Skeletal muscle tissue (tissue), 4 donors: ENCODE data around the gene KRTAP10-2. TPM values are rescaled to one million over a fixed set of nuclear protein-coding genes. Genes with fewer than 3 reads are reported as not detected.
"Not testable (repeated sequence)": the region's sequence is repeated elsewhere in the genome, so short reads cannot be mapped to it uniquely, and the experiment has no call there.

ENCODE experiments used
- H3K27ac ChIP-seq: one replicate; pipeline ENCODE4 v1.7.0; 2013; ENCODE audit warnings: mild to moderate bottlenecking, low read depth, low read length, inconsistent platforms
- H3K27me3 ChIP-seq, 3 donors: one replicate each; pipeline ENCODE4 v1.7.0; 2013; ENCODE audit warnings: low read length in 3 of 3; ENCODE audit not compliant: control insufficient read depth in 3 of 3, insufficient read depth in 3 of 3
- H3K36me3 ChIP-seq, 3 donors: one replicate each; pipeline ENCODE4 v1.7.0; 2013; ENCODE audit warnings: low read length in 3 of 3; ENCODE audit not compliant: control insufficient read depth in 3 of 3, insufficient read depth in 3 of 3
- H3K4me1 ChIP-seq, 3 donors: one replicate each; pipeline ENCODE4 v1.7.0; 2013; ENCODE audit warnings: low read length in 3 of 3, mild to moderate bottlenecking in 3 of 3; ENCODE audit not compliant: control insufficient read depth in 3 of 3, insufficient read depth in 3 of 3
- H3K4me3 ChIP-seq, 3 donors: one replicate each; pipeline ENCODE4 v1.7.0; 2013; ENCODE audit warnings: low read length in 3 of 3
- H3K9ac ChIP-seq, 3 donors: one replicate each; pipeline ENCODE4 v1.7.0; 2013; ENCODE audit warnings: low read length in 3 of 3, mild to moderate bottlenecking in 3 of 3, moderate library complexity in 2 of 3, low read depth in 1 of 3
- H3K9me3 ChIP-seq, 3 donors: one replicate each; pipeline ENCODE4 v1.7.0; 2013; ENCODE audit warnings: low read length in 3 of 3; ENCODE audit not compliant: control insufficient read depth in 3 of 3
- total RNA-seq: library from RNA; depleted of rRNA; stranded (reverse); fragments of >200 nt; gene quantifications from one replicate; pipeline ENCODE4 v1.2.3, GENCODE V29; 2014
- donor health status: Osteomylitis.

Gene KRTAP10-2
- total RNA-seq, 1 donor from 2014 or later = not detected

DNA sequence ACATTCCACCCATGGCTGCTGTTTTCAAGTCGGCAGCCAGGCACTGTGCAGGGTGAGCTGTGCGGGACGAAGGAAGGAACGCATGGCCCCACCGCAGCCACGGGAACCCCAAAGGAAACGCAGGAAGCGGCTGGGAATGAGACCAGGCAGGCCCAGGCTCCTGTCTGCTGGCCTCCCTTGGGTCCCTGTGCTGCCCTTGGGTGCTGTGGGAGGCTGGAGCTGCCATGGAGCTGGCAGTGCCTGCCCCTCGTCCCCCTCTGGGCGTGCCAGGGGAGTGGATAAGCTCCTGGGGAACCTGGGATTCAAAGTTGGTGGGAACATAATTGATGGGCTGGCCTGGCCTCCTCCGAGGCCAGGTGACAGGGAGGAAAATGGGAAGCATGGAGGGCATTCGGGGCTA lies 17.0 kb upstream of the KRTAP10-2 start:
- Histone ChIP-seq H3K4me3 (no peak overlapping the region), H3K4me1 (no peaks in the 10 kb centered on the region), H3K9me3 (peaks cover 0 to 4% (median 2%) of the 10 kb centered on the region in 3 donors), H3K9ac (no peak overlapping the region), H3K27ac (no peak overlapping the region), H3K36me3 (no peaks in the 10 kb centered on the region), H3K27me3 (peaks cover 17 to 49% (median 41%) of the 10 kb centered on the region in 3 donors)

DNA sequence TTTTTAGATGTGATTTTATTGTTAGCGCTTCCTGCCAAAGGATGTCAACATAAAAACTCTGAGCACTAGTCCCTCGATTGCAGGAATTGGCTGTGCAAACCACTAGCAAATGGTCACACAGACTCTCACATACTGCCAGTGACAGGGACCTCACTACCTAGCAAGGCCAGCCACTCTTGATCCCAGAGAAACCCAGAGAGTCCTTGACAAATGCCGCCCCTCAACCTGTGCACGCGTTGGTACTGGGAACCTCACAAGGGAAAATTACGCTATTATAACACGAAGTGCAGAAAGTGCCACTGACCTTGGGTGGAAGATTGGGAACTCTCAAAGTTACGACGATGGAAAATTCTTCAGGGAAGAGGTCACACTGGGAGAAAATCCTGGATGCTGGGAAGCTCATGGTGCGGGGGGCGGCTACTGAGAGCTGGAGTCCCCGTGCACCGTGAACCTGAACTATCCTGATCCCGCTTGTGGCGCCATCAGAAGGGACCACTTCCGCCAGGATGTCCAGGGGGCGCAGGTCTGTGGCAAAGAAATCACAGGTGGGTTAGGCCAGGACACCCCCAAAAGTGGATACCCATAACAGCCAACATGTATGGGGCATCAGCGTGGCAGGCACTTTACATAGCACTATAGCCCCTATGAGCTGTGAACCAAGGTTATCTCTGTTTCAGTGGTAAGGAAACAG lies 16.3 kb upstream of the KRTAP10-2 start:
- Histone ChIP-seq H3K4me3 (no peak overlapping the region), H3K27me3 (peaks cover 14 to 44% (median 34%) of the 10 kb centered on the region in 3 donors), H3K9me3 (peaks cover 0 to 4% (median 2%) of the 10 kb centered on the region in 3 donors), H3K27ac (no peak overlapping the region), H3K36me3 (no peaks in the 10 kb centered on the region), H3K9ac (no peak overlapping the region), H3K4me1 (no peaks in the 10 kb centered on the region)

DNA sequence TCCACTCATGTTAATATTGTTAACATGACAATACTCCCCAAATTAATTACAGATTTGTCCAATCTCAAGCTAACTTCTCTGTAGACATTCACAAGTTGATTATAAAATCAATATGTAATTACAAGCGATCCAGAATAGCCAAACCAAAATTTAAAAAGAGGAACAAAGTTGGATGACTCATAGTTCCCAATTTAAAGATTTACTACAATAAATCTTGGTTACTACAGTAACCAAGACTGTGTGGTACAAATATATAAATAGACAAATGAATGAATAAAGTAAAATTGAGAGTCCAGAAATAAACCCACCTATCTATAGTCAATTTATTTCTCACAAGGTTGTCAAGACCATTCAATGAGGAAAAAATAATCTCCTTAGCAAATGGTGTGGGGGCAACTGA lies 15.1 kb upstream of the KRTAP10-2 start:
- Histone ChIP-seq H3K9me3 (peaks cover 0 to 3% (median 2%) of the 10 kb centered on the region in 3 donors), H3K4me1 (no peaks in the 10 kb centered on the region), H3K9ac (no peak overlapping the region), H3K4me3 (no peak overlapping the region), H3K27me3 (peaks cover 14 to 31% (median 25%) of the 10 kb centered on the region in 3 donors), H3K36me3 (no peaks in the 10 kb centered on the region), H3K27ac (no peak overlapping the region)

DNA sequence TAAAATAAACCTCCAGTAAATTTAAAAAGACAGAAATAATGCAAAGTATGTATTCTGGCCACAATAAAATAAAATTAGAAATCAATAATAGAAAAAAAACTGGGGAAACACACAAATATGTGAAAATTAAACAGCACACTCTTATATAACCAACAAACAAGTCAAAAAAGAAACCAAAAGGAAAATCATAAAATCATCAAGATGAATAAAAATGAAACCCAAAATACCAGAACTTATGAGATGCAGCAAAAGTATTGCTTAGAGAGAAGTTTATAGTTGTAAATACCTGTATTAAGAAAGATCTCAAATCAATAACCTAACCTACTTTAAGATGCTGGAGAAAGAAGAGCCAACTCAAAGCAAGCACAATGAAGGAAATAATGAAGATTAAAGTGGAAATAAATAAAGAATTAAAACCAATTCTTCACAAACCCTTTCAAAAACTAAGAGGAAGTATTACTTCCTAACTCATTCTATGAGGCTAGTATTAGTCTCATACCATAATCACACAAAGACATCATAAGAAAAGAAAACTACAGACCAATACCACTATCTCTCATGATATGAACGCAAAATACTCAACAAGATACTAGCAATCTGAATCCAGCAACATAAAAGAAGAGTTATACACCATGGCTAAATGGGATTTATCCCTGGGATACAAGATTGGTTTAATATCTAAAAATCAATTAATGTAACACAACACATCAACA lies 13.7 kb upstream of the KRTAP10-2 start:
- no peak overlapping the region for H3K4me3 ChIP-seq
- H3K27ac ChIP-seq = no peak overlapping the region
- H3K27me3 ChIP-seq = peaks cover 10 to 23% (median 22%) of the 10 kb centered on the region in 3 donors
- no peaks in the 10 kb centered on the region for H3K36me3 ChIP-seq
- H3K9me3 ChIP-seq = peaks cover 0 to 2% (median 0%) of the 10 kb centered on the region in 3 donors
- H3K4me1 ChIP-seq = no peaks in the 10 kb centered on the region
- no peak overlapping the region for H3K9ac ChIP-seq

DNA sequence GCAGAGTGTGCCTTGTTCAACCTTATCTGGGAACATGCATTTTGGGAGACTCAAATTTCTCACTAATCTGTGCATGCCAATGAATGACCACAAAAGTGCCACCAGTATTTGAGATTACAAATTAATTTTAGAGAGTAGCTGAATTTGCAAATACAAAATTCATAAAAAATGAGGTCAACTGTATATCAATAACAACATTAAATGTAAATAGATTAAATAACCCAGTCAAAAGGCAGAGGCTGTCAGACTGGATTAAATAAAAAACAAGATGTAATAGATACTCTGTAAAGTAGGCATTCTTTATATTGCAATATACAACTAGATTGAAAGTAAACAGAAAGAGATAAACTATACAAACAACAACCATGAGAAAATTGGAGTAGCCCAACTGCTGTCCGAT lies 12.8 kb upstream of the KRTAP10-2 start:
- no peak overlapping the region for H3K4me3 ChIP-seq
- H3K36me3 ChIP-seq = no peaks in the 10 kb centered on the region
- H3K9me3 ChIP-seq = peaks cover 0 to 3% (median 2%) of the 10 kb centered on the region in 3 donors
- no peak overlapping the region for H3K27ac ChIP-seq
- no peaks in the 10 kb centered on the region for H3K4me1 ChIP-seq
- peaks cover 4 to 19% (median 17%) of the 10 kb centered on the region in 3 donors for H3K27me3 ChIP-seq
- H3K9ac ChIP-seq = no peak overlapping the region

DNA sequence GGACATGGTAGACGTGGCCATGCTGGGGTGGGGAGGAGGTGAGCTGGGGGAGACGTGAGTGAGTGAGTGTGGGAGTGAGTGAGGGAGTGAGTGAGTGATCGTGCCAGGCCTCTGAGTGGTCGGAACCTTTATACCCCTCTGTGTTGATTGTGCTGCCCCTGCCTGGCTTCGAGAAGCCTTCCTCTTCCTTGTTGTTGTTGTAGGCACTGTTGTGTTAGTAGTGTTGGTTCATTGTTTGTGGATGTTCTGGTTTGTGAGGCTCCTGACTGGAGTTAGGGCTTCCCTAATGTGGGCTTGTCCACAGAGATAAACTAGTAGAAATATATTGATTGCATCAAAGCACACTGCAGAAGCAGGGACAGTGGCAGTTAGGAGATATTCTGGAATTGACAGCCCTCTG lies 7.4 kb upstream of the KRTAP10-2 start, which contains the start of gene KRTAP10-3:
KRTAP10-3 (minus strand) TSS at position 101 of the 400 bp plus-strand sequence; CDS start at position 21, 80 bp downstream.
- no peak within 1 kb of the TSS for H3K9ac ChIP-seq
- no peak within 1 kb of the TSS for H3K27ac ChIP-seq
- H3K27me3 ChIP-seq = peaks cover 28 to 52% (median 36%) of the 10 kb centered on the region in 3 donors

DNA sequence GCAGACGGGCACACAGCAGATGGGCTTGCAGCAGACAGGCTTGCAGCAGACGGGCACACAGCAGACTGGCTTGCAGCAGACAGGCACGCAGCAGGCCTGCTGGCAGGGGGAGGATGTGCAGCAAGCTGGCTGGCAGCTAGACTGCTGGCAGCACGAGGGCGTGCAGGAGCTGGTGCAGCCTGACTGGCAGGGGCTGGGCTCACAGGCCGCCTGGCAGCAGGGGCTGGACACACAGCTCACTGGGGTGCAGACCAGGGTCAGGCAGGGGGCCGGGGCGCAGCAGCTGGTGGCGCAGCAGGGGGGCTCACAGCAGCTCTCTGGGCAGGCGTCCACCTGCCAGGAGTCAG lies 7.0 kb upstream of the KRTAP10-2 start:
- H3K4me1 ChIP-seq, H3K36me3 ChIP-seq, H3K4me3 ChIP-seq, H3K9ac ChIP-seq, H3K9me3 ChIP-seq, H3K27ac ChIP-seq: not testable (repeated sequence)
- H3K27me3 ChIP-seq = peaks cover 28 to 52% (median 36%) of the 10 kb centered on the region in 3 donors

More for the DNA sequence above, 7.4 kb upstream of the KRTAP10-2 start, which contains the start of gene KRTAP10-3:
- Histone ChIP-seq H3K4me3 (no peak within 1 kb of the TSS), H3K9me3 (peaks cover 0 to 3% (median 3%) of the 10 kb centered on the region in 3 donors), H3K4me1 (no peaks in the 10 kb centered on the region), H3K36me3 (no peaks in the 10 kb centered on the region)

DNA sequence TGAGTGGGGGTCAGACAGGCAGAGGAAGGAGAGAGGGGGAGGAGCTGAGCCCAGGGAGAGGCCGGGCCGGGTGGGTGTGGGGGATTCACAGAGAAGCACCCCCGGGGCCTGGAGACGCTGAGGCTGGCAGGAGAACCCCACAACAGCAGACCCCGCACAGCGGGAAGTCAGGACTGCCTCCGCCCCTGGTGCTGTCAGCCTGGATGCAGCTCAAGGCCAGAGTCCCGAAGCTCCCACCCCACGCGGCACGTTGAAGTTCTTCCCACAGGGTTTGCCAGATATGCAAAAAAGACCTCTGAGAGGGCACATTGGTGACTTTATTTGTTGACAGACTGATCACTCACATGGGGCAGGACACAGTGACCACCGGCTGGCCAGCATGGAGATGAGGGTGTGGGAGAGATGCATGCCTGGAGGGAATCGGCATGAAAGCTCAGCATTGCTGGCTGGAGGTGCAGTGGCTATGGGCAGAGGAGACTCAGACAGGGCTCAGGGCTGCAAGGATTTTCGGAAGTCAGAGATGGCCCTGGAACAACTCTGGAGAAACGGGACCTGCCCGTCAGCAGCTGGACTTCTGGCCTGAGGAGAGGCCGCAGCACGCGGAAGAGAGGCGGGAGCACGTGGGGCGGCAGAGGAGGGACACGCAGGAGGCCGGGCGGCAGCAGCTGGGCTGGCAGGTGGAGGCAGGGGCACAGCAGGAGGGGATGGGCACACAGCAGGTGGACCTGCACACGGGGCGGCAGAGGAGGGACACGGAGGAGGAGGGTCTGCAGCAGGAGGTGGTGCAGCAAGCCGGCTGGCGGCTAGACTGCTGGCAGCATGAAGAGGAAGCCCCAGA lies 6.4 kb upstream of the KRTAP10-2 start:
- no peak overlapping the region for H3K27ac ChIP-seq
- H3K4me1 ChIP-seq = no peaks in the 10 kb centered on the region
- peaks cover 31 to 55% (median 39%) of the 10 kb centered on the region in 3 donors for H3K27me3 ChIP-seq
- H3K9me3 ChIP-seq = peaks cover 0 to 3% (median 3%) of the 10 kb centered on the region in 3 donors
- H3K36me3 ChIP-seq = no peaks in the 10 kb centered on the region
- no peak overlapping the region for H3K9ac ChIP-seq
- no peak overlapping the region for H3K4me3 ChIP-seq

DNA sequence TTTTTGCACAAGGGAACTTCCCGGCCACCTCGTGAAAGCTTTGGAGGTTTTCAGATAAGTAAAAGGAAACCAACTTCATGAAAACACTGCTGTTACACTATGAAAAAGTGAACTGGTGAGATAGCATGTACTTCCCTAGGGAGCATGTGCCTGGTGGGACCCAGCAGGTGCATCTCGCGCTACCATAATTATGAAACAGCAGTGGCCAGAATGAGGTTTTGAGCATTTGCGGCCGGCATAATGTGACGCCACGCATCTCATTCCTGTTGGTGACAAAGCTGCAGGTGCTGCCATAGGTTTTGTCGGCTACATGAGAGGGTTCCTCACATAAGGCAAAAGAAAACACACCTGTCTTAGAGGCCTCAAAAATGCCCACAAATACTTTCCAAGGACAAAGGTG lies 5.6 kb upstream of the KRTAP10-2 start:
- Histone ChIP-seq H3K9me3 (peaks cover 0 to 3% (median 3%) of the 10 kb centered on the region in 3 donors), H3K9ac (no peak overlapping the region), H3K27ac (no peak overlapping the region), H3K36me3 (no peaks in the 10 kb centered on the region), H3K4me1 (no peaks in the 10 kb centered on the region), H3K4me3 (no peak overlapping the region), H3K27me3 (peaks cover 40 to 63% (median 47%) of the 10 kb centered on the region in 3 donors)
